GM21529 (cell line): ENCODE data around the gene ADAMTSL3.
A peak's percentile ranks its signal among the peaks of the same experiment; 100 is the strongest.

Experiments used
- ATAC-seq: cut with Tn5 transposase; IDR thresholded peaks from one replicate; pipeline ENCODE4 v1.9.1; 2021; ENCODE audit not compliant: unreplicated experiment

Gene ADAMTSL3

DNA sequence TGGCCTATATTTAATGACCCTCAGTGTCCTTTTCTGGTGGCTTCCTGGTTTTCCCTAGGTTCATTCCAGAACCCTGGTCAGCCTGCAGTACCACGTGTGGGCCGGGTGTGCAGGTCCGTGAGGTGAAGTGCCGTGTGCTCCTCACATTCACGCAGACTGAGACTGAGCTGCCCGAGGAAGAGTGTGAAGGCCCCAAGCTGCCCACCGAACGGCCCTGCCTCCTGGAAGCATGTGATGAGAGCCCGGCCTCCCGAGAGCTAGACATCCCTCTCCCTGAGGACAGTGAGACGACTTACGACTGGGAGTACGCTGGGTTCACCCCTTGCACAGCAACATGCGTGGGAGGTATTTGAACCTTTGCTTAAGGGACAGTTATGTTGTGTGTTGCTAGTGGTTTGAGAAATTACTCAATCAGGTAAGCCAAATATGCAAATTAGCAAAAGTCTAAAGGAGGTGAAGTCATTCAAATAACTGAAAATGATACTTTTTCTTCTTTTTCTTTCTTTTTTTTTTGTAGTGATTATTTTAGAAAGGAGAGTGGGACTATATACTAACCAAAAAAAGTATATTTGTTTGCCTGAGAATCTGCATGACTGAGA is 259.2 kb downstream of the ADAMTSL3 start:
- ATAC-seq: no peak

DNA sequence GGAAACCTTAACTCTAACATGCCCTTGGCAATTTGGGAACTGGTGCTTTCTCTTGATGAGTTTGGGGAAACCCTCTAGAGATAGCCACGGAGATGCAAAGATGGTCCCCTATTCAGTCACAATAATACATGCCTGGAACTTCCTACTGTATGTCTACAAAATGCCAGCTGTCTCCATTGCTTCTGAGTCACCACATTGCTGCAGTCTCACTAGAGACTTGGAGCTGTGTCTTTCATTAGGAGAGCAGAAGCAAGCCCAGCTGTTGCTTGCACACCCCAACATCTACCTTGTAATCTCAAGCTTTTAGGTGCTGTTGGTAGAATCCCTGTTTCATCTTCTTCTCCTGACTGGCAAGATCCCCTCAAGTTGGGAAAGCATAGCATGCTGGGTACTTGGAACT is 261.0 kb downstream of the ADAMTSL3 start:
- ATAC-seq: no peak

DNA sequence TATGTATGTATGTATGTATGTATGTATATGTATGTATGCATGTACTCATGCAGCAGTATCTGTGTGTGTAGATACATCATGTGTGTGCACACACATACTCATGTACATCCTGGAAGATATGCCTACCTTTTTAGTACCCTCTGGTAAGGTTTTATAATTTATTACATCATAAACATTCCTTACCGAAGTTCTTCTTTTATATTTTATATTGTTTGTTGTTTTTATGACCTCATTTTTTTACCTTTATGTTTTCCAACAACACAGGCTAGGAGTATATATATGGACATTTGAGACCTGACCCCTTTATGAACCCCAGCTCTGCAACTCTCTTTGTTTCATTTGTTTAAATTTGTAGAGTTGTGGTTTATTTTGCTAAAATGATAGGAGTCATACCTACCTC is 263.5 kb downstream of the ADAMTSL3 start:
- ATAC-seq: no peak

DNA sequence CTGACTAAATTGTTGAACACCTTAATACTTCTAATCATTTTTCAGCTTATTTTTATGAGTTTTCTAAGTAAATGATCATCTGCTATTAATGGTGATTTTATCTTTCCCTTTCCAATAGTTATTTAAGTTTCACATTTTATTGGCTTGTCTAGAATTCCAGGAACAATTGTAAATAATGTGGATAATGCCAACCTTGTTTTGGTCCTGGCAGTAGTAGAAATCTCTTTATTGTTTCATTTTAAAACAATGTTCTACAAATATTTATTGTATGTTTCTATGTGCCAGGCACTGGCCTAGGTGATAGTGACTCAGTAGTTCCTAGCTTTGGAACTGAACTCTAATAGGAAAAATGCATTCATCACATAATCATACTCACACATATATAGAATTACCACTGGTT is 264.1 kb downstream of the ADAMTSL3 start:
- no peak for ATAC-seq

DNA sequence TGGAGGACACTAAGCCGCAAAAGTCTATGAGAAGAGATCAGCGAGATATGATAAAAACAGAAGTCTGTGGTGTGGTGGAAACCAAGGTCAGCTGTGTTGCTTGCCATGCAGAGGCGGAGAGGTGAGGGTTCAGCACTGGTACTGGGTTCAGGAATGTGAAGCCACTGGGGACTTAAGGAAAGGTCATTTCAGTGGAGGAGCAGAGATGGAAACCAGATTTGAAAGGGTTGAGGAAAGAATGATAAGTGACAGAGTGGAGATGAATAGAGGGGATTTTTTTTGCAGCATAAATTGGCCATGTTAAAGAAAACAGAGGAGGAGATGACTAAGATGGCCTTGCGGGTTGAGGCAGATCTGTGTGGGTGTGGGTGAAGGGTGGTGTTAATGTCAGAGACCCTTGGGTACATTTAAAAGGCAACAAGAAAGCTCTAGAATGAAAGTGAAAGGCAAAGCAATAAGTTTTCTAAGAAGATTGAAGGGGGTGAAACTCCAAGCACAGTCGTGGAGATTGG is 265.5 kb downstream of the ADAMTSL3 start:
- ATAC-seq: peak; percentile 71

DNA sequence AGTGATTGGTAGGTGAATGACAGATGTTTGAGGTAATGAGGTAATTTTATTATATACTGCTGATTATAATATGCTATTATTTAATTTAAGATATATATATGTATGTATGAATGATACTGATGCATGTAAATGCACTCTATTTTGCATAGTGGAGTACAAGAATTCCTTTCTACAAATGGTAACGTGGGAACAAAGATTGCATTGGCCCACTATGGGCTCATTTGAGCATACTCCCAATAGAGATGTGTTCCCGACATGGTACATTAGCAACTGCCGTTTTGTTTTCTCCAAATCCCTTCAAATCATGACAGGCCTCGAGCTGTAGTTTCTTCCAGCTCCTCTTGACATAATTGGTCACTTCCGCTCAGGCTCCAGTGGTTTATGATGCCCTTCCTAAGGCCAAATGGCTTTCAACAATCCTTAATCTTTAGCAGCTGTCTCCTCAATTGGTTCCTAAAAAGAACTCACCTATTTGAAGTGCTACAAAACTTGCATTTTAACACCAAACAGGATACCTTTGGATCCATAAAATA is 266.1 kb downstream of the ADAMTSL3 start:
- no peak for ATAC-seq

DNA sequence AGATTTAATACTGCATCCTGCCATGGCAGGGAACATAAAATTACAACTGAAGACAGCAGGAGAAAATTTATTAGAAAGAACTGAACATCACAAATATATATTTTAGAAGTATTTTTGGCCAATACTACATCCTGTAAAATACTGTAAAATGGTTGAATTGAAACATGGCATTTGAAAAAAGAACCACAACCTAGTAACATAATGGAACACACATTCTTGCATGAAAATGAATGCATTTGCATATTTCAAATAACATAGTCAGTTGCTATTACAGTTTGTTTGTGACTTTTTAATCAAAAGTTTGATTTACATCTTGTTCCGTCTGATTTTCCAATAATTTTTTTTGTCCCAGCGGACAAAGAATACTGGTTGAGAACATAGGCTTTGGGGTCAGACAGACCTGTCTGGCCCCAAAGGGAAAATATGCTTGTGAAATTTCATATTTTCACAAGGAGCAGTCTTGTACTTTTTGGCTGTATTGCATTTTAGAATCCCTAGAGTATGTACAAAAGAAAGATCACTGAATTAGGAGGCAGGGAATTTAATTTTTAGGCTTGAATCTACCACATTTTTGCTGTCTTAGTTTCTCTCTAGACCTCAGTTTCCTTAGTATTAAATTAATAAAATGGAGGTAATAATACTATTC is 268.8 kb downstream of the ADAMTSL3 start:
- ATAC-seq: no peak

DNA sequence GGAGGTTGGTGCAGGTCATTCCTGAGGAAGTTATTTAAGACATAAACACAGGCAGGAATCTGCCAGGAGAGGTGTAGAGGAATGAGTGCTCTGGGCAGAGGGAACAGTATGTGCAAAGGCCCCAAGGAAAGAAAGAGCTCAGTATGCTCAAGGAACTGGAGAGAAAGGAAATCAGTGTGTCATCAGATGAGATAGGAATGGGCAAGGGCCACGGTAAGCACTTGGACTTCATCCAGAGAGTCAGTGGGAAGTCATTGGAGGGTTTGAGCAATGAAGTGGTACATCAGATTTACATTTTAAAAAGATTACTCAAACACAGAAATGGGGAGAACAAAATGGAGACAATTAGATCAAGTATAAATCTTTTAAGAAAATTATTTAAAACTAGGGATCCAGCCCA is 272.2 kb downstream of the ADAMTSL3 start:
- no peak for ATAC-seq

DNA sequence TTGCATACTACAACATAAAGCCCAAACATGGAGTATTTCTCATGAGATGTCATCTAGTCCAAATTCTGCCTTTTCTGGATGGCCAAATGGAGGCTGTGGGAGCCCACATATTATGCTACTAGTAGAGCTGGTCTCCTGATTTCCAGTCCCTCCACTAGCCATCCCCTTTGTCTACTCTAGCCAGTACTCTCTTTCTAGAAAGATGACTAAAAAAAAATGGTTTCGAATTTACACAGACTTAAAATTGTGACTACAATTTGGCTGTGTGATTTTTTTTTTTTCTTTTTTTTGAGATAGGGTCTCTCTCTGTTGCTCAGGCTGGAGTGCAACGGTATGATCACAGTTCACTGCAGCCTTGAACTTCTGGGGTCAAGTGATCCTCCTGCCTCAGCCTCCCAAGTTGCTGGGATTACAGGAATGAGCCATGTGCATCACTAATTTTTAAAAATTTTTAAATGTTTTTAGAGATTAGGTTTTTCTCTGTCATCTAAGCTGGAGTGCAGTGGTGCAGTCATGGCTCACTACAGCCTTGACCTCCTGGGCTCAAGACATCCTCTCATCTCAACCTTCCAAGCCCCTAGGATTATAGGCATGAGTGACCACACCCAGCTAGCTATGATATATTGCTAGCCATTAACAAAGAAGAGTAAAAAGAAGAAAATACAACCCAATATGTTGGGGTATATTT is 273.9 kb downstream of the ADAMTSL3 start:
- ATAC-seq: peak; percentile 40

DNA sequence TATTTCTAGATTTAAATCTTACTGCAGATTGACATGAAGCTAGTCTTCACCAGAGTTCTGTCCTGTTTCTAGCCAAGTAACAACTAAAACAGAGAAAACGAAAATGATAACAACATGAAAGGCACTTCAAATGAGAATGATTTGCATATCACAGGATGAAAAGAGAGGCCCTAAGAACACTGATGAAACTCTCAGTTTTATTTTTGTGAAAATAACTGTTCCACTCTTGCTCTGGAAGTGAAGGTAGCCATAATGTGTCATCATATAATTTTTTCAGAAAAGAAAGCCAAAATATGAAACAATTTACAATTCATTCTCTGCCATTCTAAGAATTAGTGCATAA is 274.4 kb downstream of the ADAMTSL3 start:
- ATAC-seq: peak; percentile 83

DNA sequence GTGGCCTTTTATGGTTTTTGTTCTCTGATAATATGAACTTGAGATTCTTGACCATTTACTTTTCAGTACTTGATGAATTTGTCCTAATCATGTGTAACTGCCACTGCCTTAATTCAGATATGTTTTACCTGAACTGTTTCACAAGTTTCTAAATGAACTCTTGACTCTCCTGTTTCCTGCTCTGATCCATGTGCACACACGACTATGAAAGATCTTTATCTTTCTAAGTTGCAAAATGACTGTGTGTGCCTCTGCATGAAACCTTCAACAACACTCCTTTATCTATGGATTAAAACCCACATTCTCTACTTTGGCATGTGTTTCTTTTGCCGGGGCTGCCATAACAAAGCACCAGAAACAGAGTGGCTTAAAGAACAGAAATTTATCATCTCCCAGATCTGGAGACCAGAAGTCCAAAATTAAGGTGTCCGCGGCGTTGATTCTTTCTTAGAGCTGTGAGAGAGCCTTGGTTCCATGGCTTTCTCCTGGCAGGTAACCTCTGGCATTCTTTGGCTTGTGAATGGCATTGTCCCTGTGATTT is 275.0 kb downstream of the ADAMTSL3 start:
- peak; percentile 50 for ATAC-seq

DNA sequence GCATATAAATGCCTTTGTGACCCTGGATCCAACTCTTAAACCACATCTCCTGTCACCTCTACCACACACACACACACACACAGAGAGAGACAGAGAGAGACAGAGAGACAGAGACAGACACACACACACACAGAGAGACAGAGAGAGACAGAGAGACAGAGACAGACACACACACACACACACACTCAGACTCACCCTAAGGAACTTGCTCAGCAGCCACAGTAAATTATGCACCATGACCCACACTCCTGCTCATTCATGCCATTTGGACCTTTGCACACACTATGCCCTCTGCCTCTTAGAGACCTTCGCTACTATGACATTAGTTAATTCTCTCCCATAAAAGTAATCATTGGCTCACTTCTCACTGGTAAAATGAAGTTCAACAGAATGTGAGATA is 275.7 kb downstream of the ADAMTSL3 start:
- no peak for ATAC-seq

DNA sequence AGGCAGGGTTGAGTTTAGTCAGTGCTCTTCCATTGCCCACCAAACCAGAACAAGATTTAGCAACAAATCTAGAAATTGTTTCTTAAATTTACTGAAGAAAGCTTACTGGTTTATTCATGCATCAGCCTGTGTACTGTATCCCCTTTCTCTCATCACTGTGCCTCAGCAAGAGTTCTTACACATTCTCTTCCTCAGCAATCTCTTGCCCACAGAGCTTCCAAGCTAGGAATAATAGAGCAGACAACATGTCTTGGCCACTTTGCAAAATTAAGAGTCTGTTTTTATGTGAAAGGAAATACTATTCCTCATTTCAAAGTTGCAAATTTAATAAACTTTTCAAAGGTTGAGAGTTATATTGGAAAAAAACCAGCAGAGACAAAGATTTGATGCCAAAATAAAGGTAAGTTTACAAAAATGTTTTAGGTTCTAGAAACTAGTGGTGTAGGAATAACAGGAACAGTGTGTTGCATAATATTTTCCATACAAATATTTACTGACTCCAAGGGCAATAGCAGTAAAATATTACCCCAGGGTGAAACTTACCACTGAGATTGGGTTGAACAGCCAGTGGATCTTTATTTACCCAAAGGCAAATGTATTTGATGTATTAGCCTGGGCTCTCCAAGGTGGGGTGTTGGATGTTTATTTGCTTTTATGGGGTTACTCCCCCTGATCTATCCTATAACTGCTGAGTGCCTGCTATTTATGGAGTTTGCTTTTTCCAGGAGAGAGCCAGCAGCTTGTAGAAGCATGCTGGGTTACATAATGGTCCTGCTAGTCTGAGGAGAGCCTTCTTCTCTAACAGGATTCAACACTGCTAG is 276.7 kb downstream of the ADAMTSL3 start:
- ATAC-seq: no peak

DNA sequence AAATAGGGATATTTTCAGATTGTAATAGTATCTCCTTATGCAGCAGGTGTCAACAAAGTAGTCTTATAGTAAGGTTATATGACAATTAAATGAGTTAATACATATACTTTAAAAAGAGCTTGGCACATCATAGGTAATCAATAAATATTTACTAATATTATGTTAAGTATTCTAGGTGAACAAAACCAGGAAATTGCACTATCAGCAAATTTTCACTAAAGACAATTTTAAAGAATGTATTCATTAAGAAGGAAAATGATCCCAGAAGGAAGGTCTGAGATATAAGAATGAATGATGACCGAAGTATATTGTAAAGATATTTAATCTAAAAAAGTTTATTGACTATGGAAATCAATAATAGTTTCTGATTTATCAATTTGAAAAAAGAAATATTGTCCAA is 281.9 kb downstream of the ADAMTSL3 start:
- ATAC-seq: no peak

DNA sequence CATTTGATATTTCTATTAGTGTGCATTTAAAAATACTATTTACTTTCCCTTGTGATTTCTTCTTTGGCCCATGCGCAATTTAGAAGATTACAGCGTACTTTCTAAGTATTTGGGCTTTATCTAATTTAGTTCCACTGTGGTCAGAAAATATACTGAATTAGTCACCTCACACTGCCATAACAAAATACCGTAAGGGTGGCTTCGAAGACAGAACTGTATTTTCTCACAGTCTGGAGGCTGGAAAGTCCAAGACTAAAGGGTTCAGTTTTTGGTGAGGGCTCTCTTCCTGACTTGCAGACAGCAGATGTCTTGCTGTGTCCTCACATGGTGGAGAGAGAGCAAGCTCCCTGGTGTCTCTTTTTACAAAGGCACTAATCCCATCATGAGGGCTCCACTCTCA is 286.2 kb downstream of the ADAMTSL3 start:
- no peak for ATAC-seq

DNA sequence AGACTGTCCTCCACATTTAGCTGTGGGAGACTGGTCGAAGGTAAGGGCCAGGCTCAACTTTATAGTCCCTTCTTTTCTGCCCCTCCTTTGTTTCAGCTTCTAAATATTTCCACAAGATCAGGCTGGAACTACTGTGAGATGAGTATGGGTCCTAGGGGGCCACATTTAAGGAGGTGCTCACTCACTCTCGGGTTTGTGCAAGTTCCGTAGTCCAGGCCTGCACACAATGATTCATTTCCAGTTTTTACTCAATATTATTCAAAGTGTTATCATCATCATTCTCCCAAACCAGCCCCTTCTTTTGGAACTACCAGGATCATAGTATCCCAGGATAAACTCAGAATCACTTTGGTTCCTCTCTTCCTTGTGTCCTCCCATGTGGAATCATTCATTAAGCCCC is 289.1 kb downstream of the ADAMTSL3 start:
- no peak for ATAC-seq

DNA sequence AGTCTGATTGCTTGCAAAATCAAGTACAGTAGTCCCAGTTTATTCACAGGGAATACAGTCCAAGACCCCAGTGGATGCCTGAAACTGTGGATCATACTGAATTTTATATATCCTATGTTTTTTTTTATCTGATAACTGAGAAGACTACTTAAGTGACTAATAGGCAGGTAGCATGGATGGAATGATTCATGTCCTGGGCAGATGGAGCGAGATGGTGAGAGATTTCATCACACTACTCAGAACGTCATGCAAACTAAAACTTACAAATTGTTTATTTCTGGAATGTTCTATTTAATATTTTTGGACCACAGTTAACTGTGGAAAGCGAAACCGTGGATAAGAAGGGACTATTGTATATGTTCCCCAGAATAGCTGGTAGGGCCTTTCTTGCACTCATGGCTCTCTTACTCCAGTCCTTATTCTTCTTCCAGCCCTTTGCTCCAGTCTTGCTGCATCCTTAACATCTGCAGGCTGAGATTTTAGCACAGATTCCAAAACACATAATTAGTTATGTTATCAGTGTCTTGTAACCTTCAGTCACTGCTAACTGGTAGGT is 290.0 kb downstream of the ADAMTSL3 start:
- ATAC-seq: no peak

DNA sequence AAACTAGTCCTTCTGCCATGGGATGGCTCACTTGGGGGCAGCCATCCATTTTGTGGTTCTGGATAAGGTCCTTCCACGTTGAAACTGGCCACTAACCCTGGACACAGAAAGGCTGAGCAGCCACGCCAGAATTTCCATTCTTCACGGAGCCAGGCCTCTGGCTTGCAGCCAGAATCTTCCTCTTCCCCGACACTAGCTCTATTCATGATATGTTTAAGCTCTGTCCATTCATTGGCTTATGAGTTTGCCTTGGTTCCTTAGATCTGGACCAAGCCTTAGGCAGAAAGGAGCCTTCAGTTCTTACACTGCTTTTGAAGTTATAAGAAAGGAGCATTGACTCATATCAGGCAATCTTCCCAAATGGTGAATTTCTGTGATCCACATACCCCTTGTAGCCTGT is 293.2 kb downstream of the ADAMTSL3 start:
- no peak for ATAC-seq

DNA sequence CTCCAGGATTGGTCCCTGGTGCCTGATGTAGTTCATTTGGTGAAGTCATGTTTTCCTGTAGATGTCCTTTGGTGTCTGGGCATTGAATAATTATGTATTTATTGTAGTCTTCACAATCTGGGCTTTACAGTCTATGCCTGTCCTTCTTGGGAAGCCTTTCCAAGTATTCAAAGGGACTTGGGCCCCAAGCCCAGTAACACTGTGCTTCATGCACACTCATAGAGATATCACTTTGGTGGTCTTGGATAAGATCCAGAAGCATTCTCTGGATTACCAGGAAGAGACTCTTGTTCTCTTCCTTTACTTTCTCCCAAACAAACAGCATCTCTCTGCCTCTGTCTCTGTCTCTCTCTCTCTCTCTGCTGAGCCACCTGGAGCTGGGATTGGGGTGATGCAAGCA is 300.6 kb downstream of the ADAMTSL3 start:
- no peak for ATAC-seq

DNA sequence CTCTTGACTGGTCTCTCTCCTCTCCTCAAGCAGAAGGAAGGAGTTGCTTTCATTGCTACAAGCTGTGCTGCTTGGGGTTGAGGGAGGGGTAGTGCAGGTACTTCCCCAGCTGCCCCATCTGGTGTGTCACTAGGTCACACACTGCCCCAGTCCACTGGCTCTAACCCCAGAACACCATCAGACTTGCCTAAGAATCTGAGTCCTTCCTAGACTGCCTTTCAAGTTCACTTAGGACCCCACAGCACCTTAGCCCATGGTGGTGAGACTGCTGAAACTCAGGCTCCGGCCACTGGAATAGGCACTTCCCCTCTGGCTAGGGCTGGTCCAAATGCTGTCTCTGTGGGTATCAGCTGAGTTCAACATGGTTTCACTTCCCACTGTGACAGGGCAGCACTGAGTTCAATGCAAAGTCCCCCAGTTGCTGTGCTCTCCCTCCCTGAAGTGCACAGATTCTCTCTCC is 301.9 kb downstream of the ADAMTSL3 start:
- ATAC-seq: peak; percentile 97

DNA sequence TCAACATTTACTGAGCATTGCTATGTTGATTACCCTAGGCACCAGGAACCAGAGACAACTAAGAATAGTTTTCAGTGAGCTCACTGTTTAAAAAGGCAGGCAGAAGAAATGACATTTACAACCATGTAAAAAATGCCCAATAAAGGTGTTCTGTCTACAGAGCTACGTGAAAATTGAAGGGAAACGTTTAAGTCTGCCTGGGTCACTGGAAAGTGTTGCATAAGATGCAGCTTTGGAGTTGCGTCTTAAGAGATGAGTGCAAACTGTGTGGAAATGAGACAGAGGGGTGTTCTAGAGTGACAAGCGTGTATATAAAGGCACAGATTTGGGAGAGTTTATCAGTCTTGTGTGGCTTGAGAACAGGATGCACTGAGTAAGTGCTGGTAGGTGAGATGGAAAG is 303.0 kb downstream of the ADAMTSL3 start:
- ATAC-seq: no peak
